A673 (cell line): ENCODE data around the gene SCARB1. TPM values are rescaled to one million over a fixed set of nuclear protein-coding genes. Genes with fewer than 3 reads are reported as not detected.

Experiments used
- BruUV-seq: library from RNA; stranded (reverse); fragments of 400-500 nt; replicated peaks from 2 replicates; lab custom pipeline; 2021; lab: Mats Ljungman, UMichigan
- CTCF ChIA-PET: fragments of 300-600 bp; sonication (Branson Sonifier 250); formaldehyde crosslinking; loops from one replicate; lab custom pipeline; 2022; ENCODE audit warnings: antibody characterized with exemption; lab: Charles Lee
- POLR2A ChIA-PET: fragments of 300-600 bp; sonication (Branson Sonifier 250); formaldehyde crosslinking; loops from one replicate; lab custom pipeline; 2022; ENCODE audit warnings: antibody characterized with exemption; ENCODE audit not compliant: low non-redundant PET; lab: Charles Lee
- DNase-seq: peaks from one replicate; pipeline ENCODE4 v3.0.0-alpha.2; 2015; ENCODE audit warnings: low spot score
- H3K27ac ChIP-seq: fragments of 200-600 bp; sonication (generic); 2 replicates; pipeline ENCODE4 v1.5.1; 2016; ENCODE audit warnings: mixed run types, low read depth, mild to moderate bottlenecking, mixed read lengths, antibody characterized with exemption, low read length; ENCODE audit not compliant: poor library complexity, severe bottlenecking
- H3K27me3 ChIP-seq: fragments of 200-600 bp; sonication (generic); replicated peaks from 2 replicates; pipeline ENCODE4 v1.6.1; 2017; ENCODE audit warnings: mixed run types, low read depth, mild to moderate bottlenecking, mixed read lengths, antibody characterized with exemption, low read length; ENCODE audit not compliant: insufficient read depth, poor library complexity
- H3K36me3 ChIP-seq: fragments of 200-600 bp; sonication (generic); 2 replicates; pipeline ENCODE4 v1.6.1; 2016; ENCODE audit warnings: mixed run types, mild to moderate bottlenecking, mixed read lengths, antibody characterized with exemption, low read length; ENCODE audit not compliant: insufficient read depth, poor library complexity, severe bottlenecking
- H3K4me1 ChIP-seq: fragments of 200-600 bp; sonication (generic); 2 replicates; pipeline ENCODE4 v1.6.1; 2017; ENCODE audit warnings: mixed run types, mild to moderate bottlenecking, mixed read lengths, antibody characterized with exemption, low read length; ENCODE audit not compliant: insufficient read depth, poor library complexity, severe bottlenecking
- H3K4me3 ChIP-seq: fragments of 200-600 bp; sonication (generic); 2 replicates; pipeline ENCODE4 v1.5.1; 2016; ENCODE audit warnings: low read depth, mixed run types, mild to moderate bottlenecking, mixed read lengths, low read length; ENCODE audit not compliant: poor library complexity, severe bottlenecking
- H3K9me3 ChIP-seq: fragments of 200-600 bp; sonication (generic); 2 replicates; pipeline ENCODE4 v1.6.1; 2016; ENCODE audit warnings: mixed run types, low read depth, mild to moderate bottlenecking, mixed read lengths, antibody characterized with exemption, low read length; ENCODE audit not compliant: poor library complexity, severe bottlenecking
- EZH2 ChIP-seq: fragments of 200-600 bp; sonication (generic); IDR thresholded peaks from 2 replicates; pipeline ENCODE4 v1.6.1; 2017; ENCODE audit warnings: borderline replicate concordance, low read depth, mild to moderate bottlenecking, mixed read lengths, antibody characterized with exemption, low read length; ENCODE audit not compliant: poor library complexity, severe bottlenecking
- intact Hi-C: fragments of 100-400 bp; cut with micrococcal nuclease; formaldehyde crosslinking; loops from one replicate; pipeline ENCODE4 v1.10.0; 2022; ENCODE audit not compliant: unreplicated experiment
- total RNA-seq: library from RNA; stranded (reverse); gene quantifications from 2 replicates; pipeline ENCODE4 v1.2.3, GENCODE V29; 2021
- TF ChIP-seq, protein P1 (sequence below): fragments of 300-800, 200-600 bp; sonication (generic); conservative IDR thresholded peaks from 2 replicates; pipeline ENCODE4 v1.5.1; 2017; ENCODE audit warnings: low read depth, mild to moderate bottlenecking, antibody characterized with exemption, low read length, moderate library complexity, mixed read lengths

Gene SCARB1
- total RNA-seq, 1 experiment from 2014 or later = 74.6 TPM

- TF ChIP-seq, protein P1, sequence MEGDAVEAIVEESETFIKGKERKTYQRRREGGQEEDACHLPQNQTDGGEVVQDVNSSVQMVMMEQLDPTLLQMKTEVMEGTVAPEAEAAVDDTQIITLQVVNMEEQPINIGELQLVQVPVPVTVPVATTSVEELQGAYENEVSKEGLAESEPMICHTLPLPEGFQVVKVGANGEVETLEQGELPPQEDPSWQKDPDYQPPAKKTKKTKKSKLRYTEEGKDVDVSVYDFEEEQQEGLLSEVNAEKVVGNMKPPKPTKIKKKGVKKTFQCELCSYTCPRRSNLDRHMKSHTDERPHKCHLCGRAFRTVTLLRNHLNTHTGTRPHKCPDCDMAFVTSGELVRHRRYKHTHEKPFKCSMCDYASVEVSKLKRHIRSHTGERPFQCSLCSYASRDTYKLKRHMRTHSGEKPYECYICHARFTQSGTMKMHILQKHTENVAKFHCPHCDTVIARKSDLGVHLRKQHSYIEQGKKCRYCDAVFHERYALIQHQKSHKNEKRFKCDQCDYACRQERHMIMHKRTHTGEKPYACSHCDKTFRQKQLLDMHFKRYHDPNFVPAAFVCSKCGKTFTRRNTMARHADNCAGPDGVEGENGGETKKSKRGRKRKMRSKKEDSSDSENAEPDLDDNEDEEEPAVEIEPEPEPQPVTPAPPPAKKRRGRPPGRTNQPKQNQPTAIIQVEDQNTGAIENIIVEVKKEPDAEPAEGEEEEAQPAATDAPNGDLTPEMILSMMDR = no peak
- TF ChIP-seq EZH2 = no peak
- ChIA-PET POLR2A (no interaction called here), CTCF (no interaction called here)
- BruUV-seq = no TSS peak
- no peak for DNase-seq
- H3K36me3 ChIP-seq = no peaks in the 10 kb centered on the region
- H3K9me3 ChIP-seq = no peaks in the 10 kb centered on the region
- H3K4me3 ChIP-seq = no peak overlapping the region
- intact Hi-C loops = no loop called here
- no peak overlapping the region for H3K27ac ChIP-seq
- no peaks in the 10 kb centered on the region for H3K27me3 ChIP-seq
- H3K4me1 ChIP-seq = peaks cover 24% of the 10 kb centered on the region
Measured at GRCh38 chr12:124749725-124750124, 113.9 kb downstream of the SCARB1 start.

GRCh38 chr12:124747426-124748161 is 116.1 kb downstream of the SCARB1 start:
- intact Hi-C loops = no loop called here
- no TSS peak for BruUV-seq
- no peak overlapping the region for H3K27ac ChIP-seq
- peaks cover 20% of the 10 kb centered on the region for H3K4me1 ChIP-seq
- POLR2A ChIA-PET = no interaction called here
- TF ChIP-seq, protein P1 = no peak
- no peak for TF ChIP-seq EZH2
- no peaks in the 10 kb centered on the region for H3K9me3 ChIP-seq
- DNase-seq = no peak
- CTCF ChIA-PET = no interaction called here
- no peak overlapping the region for H3K4me3 ChIP-seq
- no peaks in the 10 kb centered on the region for H3K36me3 ChIP-seq
- no peaks in the 10 kb centered on the region for H3K27me3 ChIP-seq

DNA sequence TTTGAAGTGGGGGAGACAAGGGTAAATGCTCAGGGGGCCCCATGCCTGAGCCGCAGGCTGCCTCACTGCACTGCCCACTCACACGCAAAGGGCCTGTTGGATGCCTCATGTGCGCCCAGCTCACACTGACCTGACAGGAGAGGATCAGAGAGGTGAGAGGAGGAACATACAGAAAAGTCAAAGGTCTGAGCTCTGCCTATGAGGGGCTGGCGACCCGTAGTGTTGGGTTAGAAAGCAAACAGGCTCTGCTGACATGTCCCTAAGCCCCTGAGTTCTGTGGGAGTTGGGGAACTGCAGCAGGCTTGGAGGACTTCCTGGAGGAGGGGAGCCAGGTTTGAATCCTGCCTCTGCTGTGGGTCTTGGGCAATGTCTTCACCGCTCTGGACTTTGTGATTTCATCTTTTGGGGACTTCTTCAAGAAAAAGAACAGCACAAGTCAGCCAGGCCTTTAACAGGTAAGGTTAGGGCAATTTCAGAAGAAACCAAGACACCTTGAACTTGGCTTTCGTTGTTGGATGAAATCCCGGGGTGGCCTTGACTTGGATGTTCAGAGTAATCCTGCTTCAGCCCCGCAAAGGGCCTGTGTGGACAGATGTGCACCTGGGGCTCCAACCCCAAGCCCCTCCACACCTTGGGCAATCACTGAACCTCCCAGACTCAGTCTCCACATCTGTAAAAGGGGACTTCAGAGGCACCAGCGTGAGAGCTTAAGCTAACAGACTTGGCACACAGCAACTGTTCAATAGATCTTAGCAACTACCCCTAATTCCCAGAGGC is 116.8 kb downstream of the SCARB1 start:
- Histone ChIP-seq H3K27me3 (no peaks in the 10 kb centered on the region), H3K4me3 (no peak overlapping the region), H3K9me3 (no peaks in the 10 kb centered on the region), H3K4me1 (peaks cover 16% of the 10 kb centered on the region), H3K27ac (peak overlapping the region; percentile 83), H3K36me3 (no peaks in the 10 kb centered on the region)
- DNase-seq = no peak
- TF ChIP-seq EZH2 = no peak
- TF ChIP-seq, protein P1 = no peak
- CTCF ChIA-PET = no interaction called here
- intact Hi-C loops = no loop called here
- BruUV-seq = no TSS peak
- POLR2A ChIA-PET = no interaction called here
